ENCODE measurements around the gene PDZD4.

Gene PDZD4

DNA sequence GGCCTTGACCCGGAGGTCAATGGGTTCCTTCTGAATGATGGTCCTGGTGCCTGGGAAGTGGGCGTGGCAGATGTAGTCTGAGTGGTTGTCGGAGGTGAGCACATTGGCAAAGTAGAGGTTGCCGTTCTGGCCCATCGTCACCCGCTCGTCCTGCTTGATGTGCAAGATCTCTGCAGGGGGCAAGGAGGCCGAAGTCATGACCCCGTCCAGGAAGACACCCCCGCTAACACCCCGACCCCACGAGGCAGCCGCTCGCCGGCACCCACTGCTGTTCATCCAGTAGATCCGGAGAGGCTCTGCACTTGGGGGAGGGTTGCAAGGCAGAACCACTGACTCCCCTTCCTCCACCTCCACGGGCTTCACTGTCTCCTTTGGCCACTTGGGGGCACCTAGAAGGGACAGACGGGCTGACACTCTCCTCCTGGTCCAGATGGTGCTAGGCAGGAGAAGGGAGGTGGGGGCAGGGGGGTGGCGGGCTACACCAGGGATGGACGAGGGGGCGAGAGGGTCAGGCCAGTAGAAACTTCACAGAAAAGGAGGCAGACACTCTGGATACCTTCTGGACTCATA lies 40.5 kb upstream of the PDZD4 start:
- DNase-seq (ENCODE audit: low read depth, low spot score): no peak
- no peak overlapping the region for H3K4me3 ChIP-seq (ENCODE audit: low read depth, low read length)
- in situ Hi-C loops (cut with HindIII; ENCODE audit: low sequenced_read_pairs): no loop called here
- TF ChIP-seq, protein P1, sequence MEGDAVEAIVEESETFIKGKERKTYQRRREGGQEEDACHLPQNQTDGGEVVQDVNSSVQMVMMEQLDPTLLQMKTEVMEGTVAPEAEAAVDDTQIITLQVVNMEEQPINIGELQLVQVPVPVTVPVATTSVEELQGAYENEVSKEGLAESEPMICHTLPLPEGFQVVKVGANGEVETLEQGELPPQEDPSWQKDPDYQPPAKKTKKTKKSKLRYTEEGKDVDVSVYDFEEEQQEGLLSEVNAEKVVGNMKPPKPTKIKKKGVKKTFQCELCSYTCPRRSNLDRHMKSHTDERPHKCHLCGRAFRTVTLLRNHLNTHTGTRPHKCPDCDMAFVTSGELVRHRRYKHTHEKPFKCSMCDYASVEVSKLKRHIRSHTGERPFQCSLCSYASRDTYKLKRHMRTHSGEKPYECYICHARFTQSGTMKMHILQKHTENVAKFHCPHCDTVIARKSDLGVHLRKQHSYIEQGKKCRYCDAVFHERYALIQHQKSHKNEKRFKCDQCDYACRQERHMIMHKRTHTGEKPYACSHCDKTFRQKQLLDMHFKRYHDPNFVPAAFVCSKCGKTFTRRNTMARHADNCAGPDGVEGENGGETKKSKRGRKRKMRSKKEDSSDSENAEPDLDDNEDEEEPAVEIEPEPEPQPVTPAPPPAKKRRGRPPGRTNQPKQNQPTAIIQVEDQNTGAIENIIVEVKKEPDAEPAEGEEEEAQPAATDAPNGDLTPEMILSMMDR (IDR thresholded peaks at IDR 0.05; ENCODE audit: low read depth, low read length): no peak

DNA sequence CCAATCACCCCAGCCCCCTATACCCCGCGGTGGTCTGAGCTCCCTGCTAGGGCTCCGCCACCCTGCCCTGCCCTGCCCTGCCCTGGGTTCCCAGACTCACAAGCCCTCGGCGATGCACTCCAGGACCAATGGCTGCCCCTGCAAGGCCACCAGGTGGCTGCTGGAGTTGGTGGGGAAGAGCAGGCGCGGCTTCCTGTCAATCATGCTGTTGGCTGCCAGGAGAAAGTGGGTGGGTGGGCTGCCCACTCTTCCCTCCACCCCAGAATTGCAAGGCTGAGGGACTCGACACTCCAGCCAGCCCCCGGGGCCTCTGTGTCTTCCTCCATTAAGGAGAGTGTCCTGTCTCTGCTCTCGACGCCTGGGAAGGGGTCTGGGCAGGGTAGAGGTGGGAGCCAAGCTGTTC lies 39.9 kb upstream of the PDZD4 start:
- in situ Hi-C loops (cut with HindIII; ENCODE audit: low sequenced_read_pairs): no loop called here
- DNase-seq (ENCODE audit: low read depth, low spot score): no peak
- no peak overlapping the region for H3K4me3 ChIP-seq (ENCODE audit: low read depth, low read length)
- TF ChIP-seq, protein P1 (IDR thresholded peaks at IDR 0.05; ENCODE audit: low read depth, low read length): no peak

DNA sequence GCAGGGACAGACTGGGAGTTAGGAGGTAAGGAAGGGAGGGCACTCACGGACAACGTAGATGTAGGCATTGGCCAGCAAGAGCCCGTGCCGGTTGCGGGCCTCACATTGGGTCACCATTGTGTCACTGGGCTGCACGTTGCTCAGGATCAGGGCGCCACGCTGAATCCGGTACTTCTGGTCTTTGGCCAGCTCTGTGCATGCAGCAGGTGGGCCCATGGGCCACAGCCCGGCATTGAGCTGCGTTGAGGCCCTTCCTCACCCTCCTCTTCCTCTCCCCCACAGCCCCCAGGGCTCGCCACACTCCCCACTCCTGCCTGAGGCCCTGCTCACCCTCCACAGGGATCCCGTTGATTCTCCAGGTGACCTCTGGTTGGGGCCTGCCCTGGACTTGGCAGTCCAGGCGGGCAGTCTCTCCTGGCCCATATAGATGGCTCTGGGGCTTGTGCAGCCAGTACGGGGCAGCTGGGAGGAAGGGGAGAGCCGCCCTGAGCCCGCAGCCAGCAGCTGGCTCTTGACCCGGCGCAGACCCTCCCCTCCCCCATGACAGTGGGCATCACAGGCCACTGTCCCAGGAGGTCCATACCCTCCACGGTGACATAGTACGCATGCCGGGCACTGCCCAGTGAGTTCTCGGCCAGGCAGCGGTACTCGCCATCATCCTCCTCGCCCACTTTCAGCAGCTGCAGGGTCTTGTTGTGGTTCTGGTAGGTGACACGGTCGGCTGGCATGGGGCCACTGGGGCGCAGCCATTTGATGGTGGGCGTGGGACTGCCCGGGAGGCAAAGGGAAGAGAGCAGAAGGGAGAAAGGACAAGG lies 39.3 kb upstream of the PDZD4 start:
- TF ChIP-seq, protein P1 (IDR thresholded peaks at IDR 0.05; ENCODE audit: low read depth, low read length): no peak
- H3K4me3 ChIP-seq (ENCODE audit: low read depth, low read length): no peak overlapping the region
- in situ Hi-C loops (cut with HindIII; ENCODE audit: low sequenced_read_pairs): no loop called here
- DNase-seq (ENCODE audit: low read depth, low spot score): no peak

DNA sequence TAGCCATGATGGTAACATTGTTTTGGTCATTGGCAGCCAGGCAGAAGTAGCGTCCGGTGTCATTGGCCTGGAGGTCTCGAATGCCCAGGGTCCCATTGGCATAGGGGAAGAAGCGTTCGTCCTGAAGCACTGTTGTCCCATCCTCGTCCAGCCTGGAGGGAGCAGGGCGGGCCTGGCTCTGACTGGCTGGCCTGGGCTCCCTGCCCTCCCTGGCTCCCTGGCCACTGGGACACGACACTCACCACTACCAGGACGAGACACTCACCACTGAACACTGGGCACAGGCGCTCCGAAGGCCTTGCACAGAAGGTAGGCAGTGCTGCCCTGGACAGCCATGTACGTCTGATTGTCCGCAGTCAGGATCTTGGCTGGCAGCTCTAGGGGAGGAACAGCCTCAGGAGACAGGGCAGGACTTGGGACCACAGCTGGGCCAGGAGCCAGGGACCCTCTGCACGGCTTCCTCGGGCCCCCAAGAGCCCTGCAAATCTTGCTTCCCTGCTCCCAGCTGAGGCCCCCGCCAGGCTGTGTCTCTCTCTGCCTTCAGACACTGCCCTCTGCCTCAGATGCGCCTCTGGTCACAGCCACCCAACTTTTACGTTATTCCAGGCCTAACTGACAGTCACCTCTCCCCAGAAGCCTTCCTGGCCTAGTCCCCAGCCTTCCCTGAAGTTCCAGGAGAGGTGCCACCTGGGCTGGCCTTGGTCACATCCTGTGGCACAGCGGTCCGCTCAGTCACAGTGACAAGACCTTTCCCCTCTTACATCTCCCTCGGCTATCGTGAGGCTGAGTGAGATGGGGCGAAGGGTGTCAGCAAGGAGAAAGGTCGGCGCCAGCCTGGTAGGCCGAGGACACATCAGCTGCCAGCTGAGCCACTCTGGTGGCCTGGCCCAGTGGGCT lies 38.5 kb upstream of the PDZD4 start:
- in situ Hi-C loops (cut with HindIII; ENCODE audit: low sequenced_read_pairs): no loop called here

DNA sequence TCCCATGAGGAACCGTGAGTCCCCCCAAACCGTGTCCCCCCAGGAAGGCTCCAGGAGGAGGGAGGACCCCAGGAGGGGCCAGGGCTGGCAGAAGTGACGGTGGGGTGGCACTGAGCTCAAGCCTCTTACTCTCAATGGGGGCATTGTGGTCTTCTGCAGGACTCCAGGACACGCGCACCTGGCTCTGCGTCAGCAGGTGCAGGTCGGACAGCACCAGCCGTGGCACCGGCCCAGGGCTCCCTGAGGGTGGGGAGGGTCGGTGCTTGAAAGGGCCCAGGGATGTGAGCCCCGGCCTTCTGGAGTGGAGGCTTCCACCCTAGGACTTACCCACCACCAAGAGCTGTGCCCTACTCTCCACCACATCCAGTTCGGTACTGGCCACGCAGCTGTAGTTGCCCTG lies 37.3 kb upstream of the PDZD4 start:
- TF ChIP-seq, protein P1 (IDR thresholded peaks at IDR 0.05; ENCODE audit: low read depth, low read length): no peak
- H3K4me3 ChIP-seq (ENCODE audit: low read depth, low read length): no peak overlapping the region
- in situ Hi-C loops (cut with HindIII; ENCODE audit: low sequenced_read_pairs): no loop called here
- DNase-seq (ENCODE audit: low read depth, low spot score): no peak

More for the DNA sequence above, 38.5 kb upstream of the PDZD4 start:
- DNase-seq (ENCODE audit: low read depth, low spot score): no peak
- no peak overlapping the region for H3K4me3 ChIP-seq (ENCODE audit: low read depth, low read length)
- TF ChIP-seq, protein P1 (IDR thresholded peaks at IDR 0.05; ENCODE audit: low read depth, low read length): no peak

DNA sequence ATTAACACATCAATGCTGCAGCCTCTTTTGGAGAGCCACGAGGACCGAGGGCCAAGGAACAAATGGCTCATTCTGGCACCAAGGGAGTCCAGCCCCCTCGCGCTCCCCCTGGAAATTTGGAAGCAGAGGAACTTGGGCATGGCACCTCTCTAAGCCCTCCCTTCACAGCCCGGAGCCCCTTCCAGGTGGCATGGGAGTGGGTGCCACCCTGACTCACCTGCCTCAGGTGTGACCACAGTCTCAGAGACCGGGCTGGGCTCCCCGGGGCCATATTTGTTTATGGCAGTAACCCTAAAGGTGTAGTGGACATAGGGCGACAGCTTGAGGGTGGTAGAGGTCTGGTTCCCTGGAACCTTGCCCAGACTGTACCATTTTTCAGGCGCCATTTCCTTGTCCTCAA lies 36.8 kb upstream of the PDZD4 start:
- DNase-seq (ENCODE audit: low read depth, low spot score): no peak
- TF ChIP-seq, protein P1 (IDR thresholded peaks at IDR 0.05; ENCODE audit: low read depth, low read length): no peak
- in situ Hi-C loops (cut with HindIII; ENCODE audit: low sequenced_read_pairs): no loop called here
- no peak overlapping the region for H3K4me3 ChIP-seq (ENCODE audit: low read depth, low read length)
